Dermis blood vessel endothelial cell (primary cell): ENCODE measurements around the gene ITGA1. TPM values are rescaled to one million over a fixed set of nuclear protein-coding genes. Genes with fewer than 3 reads are reported as not detected.
"Not testable (repeated sequence)": the region's sequence is repeated elsewhere in the genome, so short reads cannot be mapped to it uniquely, and the experiment has no call there.

Experiments
- DNase-seq: peaks from one replicate; pipeline ENCODE4 v3.0.0; 2010
- total RNA-seq: library from RNA; depleted of rRNA; stranded (reverse); fragments of >200 nt; gene quantifications from 2 replicates; pipeline ENCODE4 v1.2.3, GENCODE V29; 2014

The ITGA1 gene
- total RNA-seq, 1 donor from 2014 or later = 81.2 TPM

GRCh38 chr5:52802272-52802973 lies 14.7 kb downstream of the ITGA1 start:
- no peak for DNase-seq

- DNase-seq = no peak
Measured at GRCh38 chr5:52802974-52803336, 15.2 kb downstream of the ITGA1 start.

- no peak for DNase-seq
Measured at GRCh38 chr5:52804387-52804791, 16.7 kb downstream of the ITGA1 start.

- no peak for DNase-seq
Measured at GRCh38 chr5:52804981-52805380, 17.3 kb downstream of the ITGA1 start.

GRCh38 chr5:52805615-52806014 lies 17.9 kb downstream of the ITGA1 start:
- DNase-seq = no peak

GRCh38 chr5:52807037-52807436 lies 19.3 kb downstream of the ITGA1 start:
- no peak for DNase-seq

- no peak for DNase-seq
Measured at GRCh38 chr5:52807723-52808122, 20.0 kb downstream of the ITGA1 start.

- no peak for DNase-seq
Measured at GRCh38 chr5:52808316-52808901, 20.7 kb downstream of the ITGA1 start.

- DNase-seq = no peak
Measured at GRCh38 chr5:52809884-52810283, 22.2 kb downstream of the ITGA1 start.

- no peak for DNase-seq
Measured at GRCh38 chr5:52810426-52810825, 22.7 kb downstream of the ITGA1 start.

- no peak for DNase-seq
Measured at GRCh38 chr5:52811067-52811749, 23.5 kb downstream of the ITGA1 start.

GRCh38 chr5:52814352-52815148 lies 26.8 kb downstream of the ITGA1 start:
- peak; percentile 54 for DNase-seq

GRCh38 chr5:52817818-52818217 lies 30.1 kb downstream of the ITGA1 start:
- no peak for DNase-seq

- DNase-seq = peak; percentile 29
Measured at GRCh38 chr5:52818360-52818759, 30.6 kb downstream of the ITGA1 start.

GRCh38 chr5:52818807-52819206 lies 31.1 kb downstream of the ITGA1 start:
- DNase-seq = not testable (repeated sequence)

GRCh38 chr5:52821901-52822300 lies 34.2 kb downstream of the ITGA1 start:
- no peak for DNase-seq

- no peak for DNase-seq
Measured at GRCh38 chr5:52822437-52822836, 34.7 kb downstream of the ITGA1 start.

GRCh38 chr5:52824827-52825226 lies 37.1 kb downstream of the ITGA1 start:
- DNase-seq = no peak

- no peak for DNase-seq
Measured at GRCh38 chr5:52825826-52826225, 38.1 kb downstream of the ITGA1 start.

- no peak for DNase-seq
Measured at GRCh38 chr5:52827815-52828214, 40.1 kb downstream of the ITGA1 start.

GRCh38 chr5:52829664-52830063 lies 41.9 kb downstream of the ITGA1 start:
- DNase-seq = no peak

- DNase-seq = no peak
Measured at GRCh38 chr5:52830650-52831049, 42.9 kb downstream of the ITGA1 start.

- DNase-seq = no peak
Measured at GRCh38 chr5:52831786-52832511, 44.2 kb downstream of the ITGA1 start.
